Suprapubic skin (tissue), 4 donors: Measurements from ENCODE around the gene MT1E. TPM values are rescaled to one million over a fixed set of nuclear protein-coding genes. Genes with fewer than 3 reads are reported as not detected.
A peak's percentile ranks its signal among the peaks of the same experiment; 100 is the strongest.

Experiments
- DNase-seq, 2 donors: peaks; one replicate each; pipeline ENCODE4 v3.0.0-alpha.2; 2019; ENCODE audit warnings: low spot score in 2 of 2
- H3K27ac ChIP-seq: fragments of 200-600 bp; sonication (generic); one replicate; pipeline ENCODE4 v1.5.1; 2019
- H3K27me3 ChIP-seq: fragments of 200-600 bp; sonication (generic); one replicate; pipeline ENCODE4 v1.5.1; 2019
- H3K36me3 ChIP-seq: fragments of 200-600 bp; sonication (generic); one replicate; pipeline ENCODE4 v1.5.1; 2019
- H3K4me1 ChIP-seq: fragments of 200-600 bp; sonication (generic); one replicate; pipeline ENCODE4 v1.5.1; 2019
- H3K4me3 ChIP-seq: fragments of 200-600 bp; sonication (generic); one replicate; pipeline ENCODE4 v1.5.1; 2019; ENCODE audit warnings: mild to moderate bottlenecking
- H3K9me3 ChIP-seq: fragments of 200-600 bp; sonication (generic); one replicate; pipeline ENCODE4 v1.5.1; 2019
- EP300 ChIP-seq: sonication (generic); formaldehyde crosslinking; IDR thresholded peaks from one replicate; pipeline ENCODE4 v1.6.1; 2017; ENCODE audit warnings: antibody characterized with exemption
- POLR2A ChIP-seq, 2 donors: fragments of 450-650 bp; IDR thresholded peaks; one replicate each; pipeline ENCODE4 v1.6.1; 2017; ENCODE audit warnings: antibody characterized with exemption in 2 of 2, mild to moderate bottlenecking in 2 of 2, moderate library complexity in 2 of 2
- POLR2AphosphoS5 ChIP-seq, 3 donors: sonication (generic); formaldehyde crosslinking; IDR thresholded peaks; one replicate each; pipeline ENCODE4 v1.6.1; 2017; ENCODE audit warnings: antibody characterized with exemption in 3 of 3
- WGBS: methylation state at CpG from one replicate; pipeline ENCODE4 v1.1.5; 2018; 5-methylcytosine and 5-hydroxymethylcytosine counted together
- total RNA-seq, 4 donors: library from RNA; depleted of rRNA; stranded (reverse); fragments of >200 nt; gene quantifications; one replicate each; pipeline ENCODE4 v1.1.0, GENCODE V29; 2016
- TF ChIP-seq, protein P1 (sequence below), 2 donors: fragments of 200-600 bp in 1 of 2; fragments of 450-650 bp in 1 of 2; sonication (generic) in 1 of 2; IDR thresholded peaks; one replicate each; pipeline ENCODE4 v1.5.1; 2016 to 2019; ENCODE audit warnings: antibody characterized with exemption in 2 of 2, mild to moderate bottlenecking in 1 of 2, moderate library complexity in 1 of 2

The MT1E gene
- total RNA-seq, 4 donors from 2014 or later, result 454 to 1,259 (median 584) TPM

- no peak for DNase-seq
- WGBS, result 67% methylated on average over 4 of the region's 4 CpGs
- no peaks in the 10 kb centered on the region for H3K36me3 ChIP-seq
- H3K4me3 ChIP-seq, result no peak overlapping the region
- peaks cover 12% of the 10 kb centered on the region for H3K4me1 ChIP-seq
- H3K9me3 ChIP-seq, result no peaks in the 10 kb centered on the region
- H3K27me3 ChIP-seq, result peaks cover 31% of the 10 kb centered on the region
- TF ChIP-seq, protein P1, sequence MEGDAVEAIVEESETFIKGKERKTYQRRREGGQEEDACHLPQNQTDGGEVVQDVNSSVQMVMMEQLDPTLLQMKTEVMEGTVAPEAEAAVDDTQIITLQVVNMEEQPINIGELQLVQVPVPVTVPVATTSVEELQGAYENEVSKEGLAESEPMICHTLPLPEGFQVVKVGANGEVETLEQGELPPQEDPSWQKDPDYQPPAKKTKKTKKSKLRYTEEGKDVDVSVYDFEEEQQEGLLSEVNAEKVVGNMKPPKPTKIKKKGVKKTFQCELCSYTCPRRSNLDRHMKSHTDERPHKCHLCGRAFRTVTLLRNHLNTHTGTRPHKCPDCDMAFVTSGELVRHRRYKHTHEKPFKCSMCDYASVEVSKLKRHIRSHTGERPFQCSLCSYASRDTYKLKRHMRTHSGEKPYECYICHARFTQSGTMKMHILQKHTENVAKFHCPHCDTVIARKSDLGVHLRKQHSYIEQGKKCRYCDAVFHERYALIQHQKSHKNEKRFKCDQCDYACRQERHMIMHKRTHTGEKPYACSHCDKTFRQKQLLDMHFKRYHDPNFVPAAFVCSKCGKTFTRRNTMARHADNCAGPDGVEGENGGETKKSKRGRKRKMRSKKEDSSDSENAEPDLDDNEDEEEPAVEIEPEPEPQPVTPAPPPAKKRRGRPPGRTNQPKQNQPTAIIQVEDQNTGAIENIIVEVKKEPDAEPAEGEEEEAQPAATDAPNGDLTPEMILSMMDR (IDR thresholded peaks at IDR 0.05), result no peak
- TF ChIP-seq POLR2A (IDR thresholded peaks at IDR 0.05) (no peak), POLR2AphosphoS5 (IDR thresholded peaks at IDR 0.05) (no peak), EP300 (no peak)
- no peak overlapping the region for H3K27ac ChIP-seq
These were observed 34.1 kb upstream of the MT1E start for GRCh38 chr16:56591377-56592060.

- Histone ChIP-seq H3K27ac (no peak overlapping the region), H3K9me3 (no peaks in the 10 kb centered on the region), H3K4me3 (no peak overlapping the region), H3K36me3 (no peaks in the 10 kb centered on the region), H3K4me1 (peaks cover 12% of the 10 kb centered on the region), H3K27me3 (peaks cover 24% of the 10 kb centered on the region)
- 75% methylated on average over 6 of the region's 6 CpGs for WGBS
- no peak for DNase-seq
- TF ChIP-seq, protein P1 (IDR thresholded peaks at IDR 0.05), result no peak
- TF ChIP-seq POLR2AphosphoS5 (IDR thresholded peaks at IDR 0.05), result no peak
- no peak for TF ChIP-seq POLR2A (IDR thresholded peaks at IDR 0.05)
- no peak for TF ChIP-seq EP300
These were observed 31.8 kb upstream of the MT1E start for GRCh38 chr16:56593573-56594291.

DNA sequence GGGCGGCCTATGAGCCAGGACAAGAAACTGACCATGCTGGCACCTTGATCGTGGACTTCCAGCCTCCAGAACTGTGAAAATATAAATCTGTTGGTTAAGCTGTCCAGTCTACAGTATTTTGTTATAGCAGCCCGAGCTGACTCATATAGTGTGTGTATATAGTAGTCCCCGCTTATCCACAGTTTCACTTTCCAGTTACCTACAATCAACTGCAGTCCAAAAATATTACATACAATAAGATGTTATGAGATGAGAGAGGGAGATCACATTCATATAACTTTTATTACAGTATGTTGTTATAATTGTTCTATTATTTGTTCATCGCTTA is 31.3 kb upstream of the MT1E start:
- Histone ChIP-seq H3K4me3 (no peak overlapping the region), H3K9me3 (no peaks in the 10 kb centered on the region), H3K27me3 (peaks cover 19% of the 10 kb centered on the region), H3K4me1 (peaks cover 7% of the 10 kb centered on the region), H3K36me3 (no peaks in the 10 kb centered on the region), H3K27ac (no peak overlapping the region)
- TF ChIP-seq, protein P1 (IDR thresholded peaks at IDR 0.05), result no peak
- no peak for TF ChIP-seq POLR2A (IDR thresholded peaks at IDR 0.05)
- TF ChIP-seq POLR2AphosphoS5 (IDR thresholded peaks at IDR 0.05), result no peak
- no peak for TF ChIP-seq EP300
- DNase-seq, result no peak
- 88% methylated on average over 5 of the region's 5 CpGs for WGBS

- Histone ChIP-seq H3K4me1 (peaks cover 7% of the 10 kb centered on the region), H3K36me3 (no peaks in the 10 kb centered on the region), H3K27me3 (no peaks in the 10 kb centered on the region), H3K4me3 (no peak overlapping the region), H3K9me3 (no peaks in the 10 kb centered on the region), H3K27ac (no peak overlapping the region)
- no peak for DNase-seq
- TF ChIP-seq POLR2A (IDR thresholded peaks at IDR 0.05), result no peak
- TF ChIP-seq, protein P1 (IDR thresholded peaks at IDR 0.05), result peak; percentile 21 to 60
- 31% methylated on average over 8 of the region's 8 CpGs for WGBS
These were observed 25.1 kb upstream of the MT1E start for GRCh38 chr16:56600398-56600999.

- no peak for DNase-seq
- TF ChIP-seq, protein P1 (IDR thresholded peaks at IDR 0.05), result no peak
- TF ChIP-seq EP300 (no peak), POLR2A (IDR thresholded peaks at IDR 0.05) (no peak), POLR2AphosphoS5 (IDR thresholded peaks at IDR 0.05) (no peak)
- no peaks in the 10 kb centered on the region for H3K27me3 ChIP-seq
- no peak overlapping the region for H3K4me3 ChIP-seq
- H3K36me3 ChIP-seq, result no peaks in the 10 kb centered on the region
- H3K4me1 ChIP-seq, result peaks cover 16% of the 10 kb centered on the region
- no peaks in the 10 kb centered on the region for H3K9me3 ChIP-seq
- no peak overlapping the region for H3K27ac ChIP-seq
- WGBS, result 78% methylated on average over 9 of the region's 9 CpGs
These were observed 24.3 kb upstream of the MT1E start for GRCh38 chr16:56601325-56601724.
